Neural cell (in vitro differentiated cells): ENCODE results near the gene BPIFB1. TPM values are rescaled to one million over a fixed set of nuclear protein-coding genes. Genes with fewer than 3 reads are reported as not detected.

Source experiments
- H2AFZ ChIP-seq: fragments of 200-600, 300-800 bp; sonication (generic), shearing (Covaris generic); 2 replicates; pipeline ENCODE4 v1.6.0; 2014; ENCODE audit warnings: low read depth, mild to moderate bottlenecking, antibody characterized with exemption, low read length, moderate library complexity
- H3F3A ChIP-seq: fragments of 200-600 bp; shearing (Covaris generic); 2 replicates; pipeline ENCODE4 v1.6.1; 2016; ENCODE audit warnings: mild to moderate bottlenecking, moderate library complexity, mixed read lengths, antibody characterized with exemption, low read length; ENCODE audit not compliant: insufficient read depth, poor library complexity, severe bottlenecking
- H3K27ac ChIP-seq: fragments of 200-600, 300-800 bp; sonication (generic), shearing (Covaris generic); 2 replicates; pipeline ENCODE4 v1.5.1; 2014; ENCODE audit warnings: mild to moderate bottlenecking, low read length, moderate library complexity
- H3K27me3 ChIP-seq: fragments of 300-800, 200-600 bp; sonication (generic), shearing (Covaris generic); 2 replicates; pipeline ENCODE4 v1.6.0; 2014; ENCODE audit warnings: mild to moderate bottlenecking, low read depth, low read length, moderate library complexity; ENCODE audit not compliant: insufficient read depth
- H3K36me3 ChIP-seq: fragments of 300-800, 200-600 bp; sonication (generic), shearing (Covaris generic); 2 replicates; pipeline ENCODE4 v1.5.1; 2014; ENCODE audit warnings: mild to moderate bottlenecking, antibody characterized with exemption, low read length, moderate library complexity; ENCODE audit not compliant: insufficient read depth
- H3K4me2 ChIP-seq: fragments of 300-800, 200-600 bp; sonication (generic), shearing (Covaris generic); 2 replicates; pipeline ENCODE4 v1.6.0; 2014; ENCODE audit warnings: mild to moderate bottlenecking, low read length
- H3K4me3 ChIP-seq: fragments of 300-800, 200-600 bp; sonication (generic), shearing (Covaris generic); 2 replicates; pipeline ENCODE4 v1.5.1; 2014; ENCODE audit warnings: mild to moderate bottlenecking, low read length, moderate library complexity
- H3K79me2 ChIP-seq: fragments of 200-600 bp; shearing (Covaris generic); replicated peaks from 2 replicates; pipeline ENCODE4 v1.6.0; 2014; ENCODE audit warnings: mild to moderate bottlenecking, low read length, moderate library complexity; ENCODE audit not compliant: insufficient read depth
- H3K9ac ChIP-seq: fragments of 300-800, 200-600 bp; sonication (generic), shearing (Covaris generic); 2 replicates; pipeline ENCODE4 v1.6.1; 2016; ENCODE audit warnings: mild to moderate bottlenecking, low read length, mixed read lengths
- H3K9me2 ChIP-seq: fragments of 200-600 bp; shearing (Covaris generic); 2 replicates; pipeline ENCODE4 v1.6.1; 2016; ENCODE audit warnings: mild to moderate bottlenecking, low read length, mixed read lengths; ENCODE audit not compliant: insufficient read depth
- H3K9me3 ChIP-seq: fragments of 200-600, 300-800 bp; sonication (generic), shearing (Covaris generic); 2 replicates; pipeline ENCODE4 v1.6.1; 2016; ENCODE audit warnings: mild to moderate bottlenecking, mixed run types, low read length, moderate library complexity, mixed read lengths
- H4K20me1 ChIP-seq: fragments of 200-600 bp; shearing (Covaris generic); 2 replicates; pipeline ENCODE4 v1.6.1; 2016; ENCODE audit warnings: mild to moderate bottlenecking, mixed run types; ENCODE audit not compliant: insufficient read depth
- EP300 ChIP-seq: fragments of 450-650 bp; conservative IDR thresholded peaks from 2 replicates; pipeline ENCODE4 v1.6.1; 2014; ENCODE audit warnings: antibody characterized with exemption, mild to moderate bottlenecking, moderate library complexity; ENCODE audit not compliant: poor library complexity, severe bottlenecking
- EZH2 ChIP-seq: fragments of 200-600, 300-800 bp; shearing (Covaris generic), sonication (generic); IDR thresholded peaks from 2 replicates; pipeline ENCODE4 v1.6.1; 2014; ENCODE audit warnings: antibody characterized with exemption, low read length, borderline replicate concordance, mild to moderate bottlenecking; ENCODE audit not compliant: insufficient read depth, poor library complexity, severe bottlenecking
- MXI1 ChIP-seq: fragments of 450-650 bp; conservative IDR thresholded peaks from 2 replicates; pipeline ENCODE4 v1.6.1; 2014; ENCODE audit warnings: antibody characterized with exemption, mild to moderate bottlenecking; ENCODE audit not compliant: poor library complexity, severe bottlenecking
- POLR2AphosphoS5 ChIP-seq: IDR thresholded peaks from 2 replicates; pipeline ENCODE4 v1.6.1; 2012
- SMC3 ChIP-seq: fragments of 450-650 bp; conservative IDR thresholded peaks from 2 replicates; pipeline ENCODE4 v1.6.1; 2014; ENCODE audit warnings: antibody characterized with exemption, mild to moderate bottlenecking, moderate library complexity; ENCODE audit not compliant: poor library complexity
- TAF1 ChIP-seq: IDR thresholded peaks from 2 replicates; pipeline ENCODE4 v1.6.1; 2012; ENCODE audit warnings: low read depth
- polyA plus RNA-seq: library from polyadenylated mRNA; depleted of rRNA; stranded (reverse); fragments of >200 nt; gene quantifications from 2 replicates; pipeline ENCODE4 v1.2.3, GENCODE V29; 2014
- TF ChIP-seq, protein P1 (sequence below): fragments of 450-650 bp; IDR thresholded peaks from 2 replicates; pipeline ENCODE4 v1.5.1; 2014; ENCODE audit warnings: antibody characterized with exemption, mild to moderate bottlenecking, moderate library complexity; ENCODE audit not compliant: poor library complexity, severe bottlenecking
- TF ChIP-seq, protein P2 (sequence below): IDR thresholded peaks from 2 replicates; pipeline ENCODE4 v1.6.1; 2012; ENCODE audit warnings: borderline replicate concordance

The BPIFB1 gene
- polyA plus RNA-seq, 1 donor from 2014 or later: not detected

DNA sequence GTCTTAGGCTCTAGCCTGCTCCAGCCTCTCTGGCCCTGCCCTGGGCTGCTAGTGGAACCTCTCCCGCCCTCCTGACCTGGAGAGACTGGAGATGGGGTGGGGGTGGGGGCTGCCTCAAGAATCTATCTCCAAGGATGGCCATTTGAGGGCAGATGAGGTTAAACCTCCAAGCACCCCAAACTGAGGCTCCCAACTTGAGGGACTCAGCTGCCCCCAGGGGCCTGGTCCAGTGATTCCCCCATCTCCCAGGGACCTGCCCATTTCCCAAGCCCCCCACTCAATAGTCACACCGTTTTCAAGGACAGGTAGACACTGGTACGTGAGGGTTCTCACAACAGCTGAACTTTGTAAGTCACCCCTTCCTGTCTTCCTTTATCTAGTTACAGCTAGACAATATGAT lies 7.1 kb upstream of the BPIFB1 start (continued):
- TF ChIP-seq, protein P1, sequence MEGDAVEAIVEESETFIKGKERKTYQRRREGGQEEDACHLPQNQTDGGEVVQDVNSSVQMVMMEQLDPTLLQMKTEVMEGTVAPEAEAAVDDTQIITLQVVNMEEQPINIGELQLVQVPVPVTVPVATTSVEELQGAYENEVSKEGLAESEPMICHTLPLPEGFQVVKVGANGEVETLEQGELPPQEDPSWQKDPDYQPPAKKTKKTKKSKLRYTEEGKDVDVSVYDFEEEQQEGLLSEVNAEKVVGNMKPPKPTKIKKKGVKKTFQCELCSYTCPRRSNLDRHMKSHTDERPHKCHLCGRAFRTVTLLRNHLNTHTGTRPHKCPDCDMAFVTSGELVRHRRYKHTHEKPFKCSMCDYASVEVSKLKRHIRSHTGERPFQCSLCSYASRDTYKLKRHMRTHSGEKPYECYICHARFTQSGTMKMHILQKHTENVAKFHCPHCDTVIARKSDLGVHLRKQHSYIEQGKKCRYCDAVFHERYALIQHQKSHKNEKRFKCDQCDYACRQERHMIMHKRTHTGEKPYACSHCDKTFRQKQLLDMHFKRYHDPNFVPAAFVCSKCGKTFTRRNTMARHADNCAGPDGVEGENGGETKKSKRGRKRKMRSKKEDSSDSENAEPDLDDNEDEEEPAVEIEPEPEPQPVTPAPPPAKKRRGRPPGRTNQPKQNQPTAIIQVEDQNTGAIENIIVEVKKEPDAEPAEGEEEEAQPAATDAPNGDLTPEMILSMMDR: no peak
- TF ChIP-seq EP300 (no peak), TAF1 (no peak)

DNA sequence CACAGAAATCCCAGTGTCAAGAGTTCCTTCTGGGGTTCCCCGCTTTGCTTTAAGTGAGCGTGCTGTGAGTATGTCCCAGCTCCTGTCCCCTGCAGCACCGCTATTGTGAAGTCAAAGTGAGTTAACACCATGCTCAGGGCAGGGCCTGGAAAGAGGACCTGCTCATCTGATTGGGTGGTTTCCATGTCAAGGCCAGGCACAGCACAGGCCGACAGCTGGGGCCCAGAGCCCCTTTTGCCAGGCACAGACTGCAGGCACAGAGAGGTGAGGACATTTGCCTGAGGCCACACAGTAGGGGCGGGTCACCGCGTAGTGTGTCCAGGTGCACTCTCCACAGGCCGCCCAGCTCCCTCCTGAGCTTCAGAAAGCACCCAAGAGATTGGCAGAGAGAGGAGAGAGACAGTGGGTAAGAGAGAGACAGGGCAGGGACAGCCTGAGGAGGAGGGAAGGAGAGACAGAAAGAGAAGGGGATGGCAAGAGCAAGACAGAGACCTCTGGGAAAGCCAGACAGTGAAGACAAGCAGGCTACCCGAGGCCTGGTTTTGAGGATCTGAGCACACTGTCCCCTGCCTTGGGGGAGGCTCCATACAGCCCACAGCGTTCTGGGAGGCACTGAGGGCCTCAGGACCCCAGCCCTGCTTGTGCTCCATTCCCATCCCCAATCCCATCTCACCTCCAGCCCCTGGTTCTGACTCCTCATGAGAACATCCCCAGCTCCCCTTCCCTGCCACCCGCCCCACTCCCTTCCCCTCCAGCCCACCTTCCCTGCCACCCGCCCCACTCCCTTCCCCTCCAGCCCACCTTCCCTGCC lies 6.5 kb upstream of the BPIFB1 start:
- H2AFZ ChIP-seq: no peak overlapping the region
- H3K36me3 ChIP-seq: no peaks in the 10 kb centered on the region
- no peaks in the 10 kb centered on the region for H3F3A ChIP-seq
- no peak overlapping the region for H3K9ac ChIP-seq
- no peaks in the 10 kb centered on the region for H3K79me2 ChIP-seq
- no peaks in the 10 kb centered on the region for H3K9me3 ChIP-seq
- no peak overlapping the region for H3K27ac ChIP-seq
- no peaks in the 10 kb centered on the region for H3K9me2 ChIP-seq
- no peaks in the 10 kb centered on the region for H4K20me1 ChIP-seq
- TF ChIP-seq, protein P2, sequence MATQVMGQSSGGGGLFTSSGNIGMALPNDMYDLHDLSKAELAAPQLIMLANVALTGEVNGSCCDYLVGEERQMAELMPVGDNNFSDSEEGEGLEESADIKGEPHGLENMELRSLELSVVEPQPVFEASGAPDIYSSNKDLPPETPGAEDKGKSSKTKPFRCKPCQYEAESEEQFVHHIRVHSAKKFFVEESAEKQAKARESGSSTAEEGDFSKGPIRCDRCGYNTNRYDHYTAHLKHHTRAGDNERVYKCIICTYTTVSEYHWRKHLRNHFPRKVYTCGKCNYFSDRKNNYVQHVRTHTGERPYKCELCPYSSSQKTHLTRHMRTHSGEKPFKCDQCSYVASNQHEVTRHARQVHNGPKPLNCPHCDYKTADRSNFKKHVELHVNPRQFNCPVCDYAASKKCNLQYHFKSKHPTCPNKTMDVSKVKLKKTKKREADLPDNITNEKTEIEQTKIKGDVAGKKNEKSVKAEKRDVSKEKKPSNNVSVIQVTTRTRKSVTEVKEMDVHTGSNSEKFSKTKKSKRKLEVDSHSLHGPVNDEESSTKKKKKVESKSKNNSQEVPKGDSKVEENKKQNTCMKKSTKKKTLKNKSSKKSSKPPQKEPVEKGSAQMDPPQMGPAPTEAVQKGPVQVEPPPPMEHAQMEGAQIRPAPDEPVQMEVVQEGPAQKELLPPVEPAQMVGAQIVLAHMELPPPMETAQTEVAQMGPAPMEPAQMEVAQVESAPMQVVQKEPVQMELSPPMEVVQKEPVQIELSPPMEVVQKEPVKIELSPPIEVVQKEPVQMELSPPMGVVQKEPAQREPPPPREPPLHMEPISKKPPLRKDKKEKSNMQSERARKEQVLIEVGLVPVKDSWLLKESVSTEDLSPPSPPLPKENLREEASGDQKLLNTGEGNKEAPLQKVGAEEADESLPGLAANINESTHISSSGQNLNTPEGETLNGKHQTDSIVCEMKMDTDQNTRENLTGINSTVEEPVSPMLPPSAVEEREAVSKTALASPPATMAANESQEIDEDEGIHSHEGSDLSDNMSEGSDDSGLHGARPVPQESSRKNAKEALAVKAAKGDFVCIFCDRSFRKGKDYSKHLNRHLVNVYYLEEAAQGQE: no peak
- TF ChIP-seq SMC3: no peak
- TF ChIP-seq, protein P1: no peak
- TF ChIP-seq POLR2AphosphoS5: no peak
- TF ChIP-seq MXI1: no peak
- no peak for TF ChIP-seq EZH2
- TF ChIP-seq EP300: no peak
- TF ChIP-seq TAF1: no peak
- H3K4me2 ChIP-seq: no peak overlapping the region
- H3K27me3 ChIP-seq: no peaks in the 10 kb centered on the region
- no peak overlapping the region for H3K4me3 ChIP-seq
